AG04449 (cell line): ENCODE results near the gene DUSP23.

Experiments
- CTCF ChIA-PET: fragments of 350-600 bp; formaldehyde crosslinking; extraction: SDS; loops from one replicate; lab custom pipeline; 2021; ENCODE audit warnings: antibody characterized with exemption; lab: Yijun Ruan, JAX
- POLR2A ChIA-PET: fragments of 400-600, 350-600 bp; formaldehyde crosslinking; extraction: SDS; loops from one replicate; lab custom pipeline; 2020; ENCODE audit warnings: antibody characterized with exemption, inconsistent platforms; lab: Yijun Ruan, JAX
- DNase-seq: peaks from one replicate; pipeline ENCODE4 v3.0.0-alpha.2; 2010; ENCODE audit warnings: low read depth, low spot score
- H3K4me3 ChIP-seq: 2 replicates; pipeline ENCODE4 v1.5.1; 2011; ENCODE audit warnings: low read depth, mild to moderate bottlenecking, control low read depth, low read length
- TF ChIP-seq, protein P1 (sequence below): IDR thresholded peaks from one replicate; pipeline ENCODE4 v1.5.1; 2011; ENCODE audit warnings: mild to moderate bottlenecking, moderate library complexity, low read length, control low read depth, inconsistent platforms; ENCODE audit not compliant: insufficient read depth; ENCODE audit errors: missing control alignments

DUSP23 gene

DNA sequence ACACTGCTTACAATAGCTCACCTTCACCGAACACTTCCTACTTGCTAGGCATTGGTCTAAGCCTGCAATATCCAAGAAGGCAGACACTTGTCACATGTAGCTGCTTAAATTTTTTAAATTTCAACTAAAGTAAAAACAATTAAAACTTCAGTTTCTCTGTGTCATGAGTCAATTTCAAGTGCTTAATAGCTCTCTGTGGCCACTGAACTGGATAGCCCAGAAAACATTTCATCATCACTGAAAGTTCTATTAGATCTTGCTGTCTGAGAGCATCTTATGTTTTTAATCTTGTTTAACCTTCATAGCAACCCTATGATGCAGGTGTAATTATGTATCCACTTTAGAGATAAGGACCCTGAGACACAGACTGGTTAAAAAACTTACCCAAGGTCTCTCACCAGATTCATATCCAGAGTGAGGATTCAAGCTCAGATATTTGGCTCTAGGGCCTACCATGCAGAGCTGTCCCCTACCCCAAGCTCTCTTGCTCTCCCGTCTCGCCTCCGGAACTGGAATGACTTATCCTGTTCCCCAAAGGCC, 18.8 kb downstream of the DUSP23 start:
- H3K4me3 ChIP-seq = no peak overlapping the region
- POLR2A ChIA-PET = interaction anchor here (0.5 to 0.9 kb wide), 3 partner anchors 70 to 91 kb away, joined by 3 read pairs; no protein-coding TSS in a partner anchor
- no peak for DNase-seq
- CTCF ChIA-PET = interaction anchor here (0.6 to 19.7 kb wide), 41 partner anchors 9 to 666 kb away, joined by 3 to 1007 read pairs (median 8); partner anchors contain the start of genes CFAP45, DUSP23, SLAMF8 and SLAMF9
- TF ChIP-seq, protein P1, sequence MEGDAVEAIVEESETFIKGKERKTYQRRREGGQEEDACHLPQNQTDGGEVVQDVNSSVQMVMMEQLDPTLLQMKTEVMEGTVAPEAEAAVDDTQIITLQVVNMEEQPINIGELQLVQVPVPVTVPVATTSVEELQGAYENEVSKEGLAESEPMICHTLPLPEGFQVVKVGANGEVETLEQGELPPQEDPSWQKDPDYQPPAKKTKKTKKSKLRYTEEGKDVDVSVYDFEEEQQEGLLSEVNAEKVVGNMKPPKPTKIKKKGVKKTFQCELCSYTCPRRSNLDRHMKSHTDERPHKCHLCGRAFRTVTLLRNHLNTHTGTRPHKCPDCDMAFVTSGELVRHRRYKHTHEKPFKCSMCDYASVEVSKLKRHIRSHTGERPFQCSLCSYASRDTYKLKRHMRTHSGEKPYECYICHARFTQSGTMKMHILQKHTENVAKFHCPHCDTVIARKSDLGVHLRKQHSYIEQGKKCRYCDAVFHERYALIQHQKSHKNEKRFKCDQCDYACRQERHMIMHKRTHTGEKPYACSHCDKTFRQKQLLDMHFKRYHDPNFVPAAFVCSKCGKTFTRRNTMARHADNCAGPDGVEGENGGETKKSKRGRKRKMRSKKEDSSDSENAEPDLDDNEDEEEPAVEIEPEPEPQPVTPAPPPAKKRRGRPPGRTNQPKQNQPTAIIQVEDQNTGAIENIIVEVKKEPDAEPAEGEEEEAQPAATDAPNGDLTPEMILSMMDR = no peak

DNA sequence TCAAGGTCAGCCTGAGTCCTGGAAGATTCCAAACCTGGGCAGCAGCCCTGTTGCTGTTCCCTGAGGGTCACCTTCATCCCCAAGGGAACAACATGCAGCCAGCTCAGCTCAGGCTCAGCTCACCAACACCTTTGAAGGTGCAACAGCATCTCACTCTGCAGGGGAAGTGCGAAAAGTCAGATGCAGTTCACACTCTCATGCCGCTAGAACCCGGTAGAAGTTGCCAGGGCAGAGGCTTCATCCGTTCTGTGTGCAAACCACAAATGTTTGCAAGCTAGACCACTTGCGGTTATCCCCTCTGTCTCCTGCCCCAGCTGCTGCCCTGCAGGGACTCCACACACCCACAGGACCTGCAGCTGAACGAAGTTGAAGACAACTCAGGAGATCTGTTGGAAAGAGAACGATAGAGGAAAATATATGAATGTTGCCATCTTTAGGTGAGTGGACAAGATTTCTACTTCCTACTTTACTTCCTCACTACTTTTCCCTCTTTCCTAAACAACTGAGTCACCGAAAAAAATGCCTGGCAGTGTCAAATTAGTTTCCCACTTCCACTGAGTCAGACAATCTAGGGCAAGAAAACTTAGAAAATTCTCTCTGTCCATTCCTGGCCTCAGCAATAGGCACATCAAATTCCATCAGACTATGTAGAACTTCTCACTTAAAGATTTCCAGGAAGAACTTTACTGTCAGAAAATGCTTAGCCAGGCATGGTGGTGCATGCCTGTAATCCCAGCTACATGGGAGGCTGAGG, 19.6 kb downstream of the DUSP23 start:
- DNase-seq = no peak
- TF ChIP-seq, protein P1 = no peak
- no peak overlapping the region for H3K4me3 ChIP-seq
- POLR2A ChIA-PET = no interaction called here
- CTCF ChIA-PET = interaction anchor here (1.4 to 19.7 kb wide), 21 partner anchors 8 to 667 kb away, joined by 3 to 1007 read pairs (median 22); partner anchors contain the start of genes CFAP45, DUSP23 and SLAMF8

DNA sequence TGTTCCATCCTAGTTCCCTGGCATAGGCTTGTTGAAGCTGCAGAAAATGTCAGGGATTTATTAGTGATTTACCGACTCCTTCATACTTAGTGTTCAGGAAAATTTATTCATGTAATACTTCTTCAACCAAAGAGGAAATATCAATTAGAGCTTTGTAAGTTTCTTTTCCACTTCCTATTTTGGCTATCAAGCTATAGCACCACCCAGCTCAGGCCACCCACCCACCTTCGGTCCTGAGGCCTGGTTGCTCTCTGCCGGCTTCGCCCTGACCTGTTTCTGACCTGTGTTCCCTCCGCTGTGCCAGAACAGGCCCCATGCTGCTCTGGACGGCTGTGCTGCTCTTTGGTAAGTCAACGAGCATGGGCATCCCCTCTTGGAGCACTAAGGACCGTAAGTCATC, 21.3 kb downstream of the DUSP23 start, which contains the start of gene FCRL6:
Gene FCRL6 (plus strand): TSS at position 250 of the 400 bp plus-strand sequence. CDS start 65 bp downstream, at position 315.
- no peak within 1 kb of the TSS for H3K4me3 ChIP-seq
- TF ChIP-seq, protein P1 = no peak
- CTCF ChIA-PET = interaction anchor here (0.8 to 19.7 kb wide), 9 partner anchors 9 to 205 kb away, joined by 3 to 1007 read pairs (median 7); partner anchors contain the start of genes DUSP23 and SLAMF8
- POLR2A ChIA-PET = no interaction called here
- DNase-seq = no peak

DNA sequence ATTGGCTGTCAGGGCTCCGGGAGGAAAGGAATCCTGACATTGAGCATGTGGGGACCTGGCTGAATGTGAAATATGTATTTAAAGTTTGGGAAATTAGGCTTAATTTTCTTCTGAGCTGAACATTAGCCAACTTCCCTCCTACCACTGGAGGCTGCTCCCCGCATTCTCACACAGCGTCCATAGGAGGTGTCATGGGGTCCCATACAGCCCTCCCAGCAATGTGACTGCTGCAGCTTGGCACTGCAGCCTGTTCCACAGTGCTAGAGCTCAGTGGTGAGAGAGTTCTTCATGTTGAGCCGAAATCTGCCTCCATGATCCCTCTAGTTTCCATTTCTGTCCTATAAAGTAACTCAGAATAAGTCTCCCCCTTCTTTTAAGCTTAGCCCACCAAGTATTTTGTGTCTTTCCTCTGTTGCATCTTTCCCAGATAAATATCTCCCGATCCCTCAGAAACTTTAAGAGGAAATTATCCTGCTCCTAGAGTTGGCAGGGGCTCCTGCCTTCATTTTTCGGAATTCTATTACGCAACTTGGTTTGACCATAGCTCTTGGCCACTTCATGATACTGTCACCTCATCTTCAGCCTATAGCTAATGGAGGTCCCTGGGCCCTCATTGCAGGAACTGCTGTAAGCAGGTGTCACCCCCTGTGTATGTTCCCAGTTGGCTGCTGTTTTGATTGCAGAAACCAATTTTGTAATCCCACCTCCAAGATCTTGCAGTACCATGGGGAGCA, 23.4 kb downstream of the DUSP23 start:
- CTCF ChIA-PET = interaction anchor here (1.3 to 19.7 kb wide), 4 partner anchors 13 to 203 kb away, joined by 5 to 1007 read pairs (median 192); partner anchors contain the start of gene SLAMF8
- POLR2A ChIA-PET = no interaction called here
- TF ChIP-seq, protein P1 = no peak
- no peak overlapping the region for H3K4me3 ChIP-seq
- no peak for DNase-seq

DNA sequence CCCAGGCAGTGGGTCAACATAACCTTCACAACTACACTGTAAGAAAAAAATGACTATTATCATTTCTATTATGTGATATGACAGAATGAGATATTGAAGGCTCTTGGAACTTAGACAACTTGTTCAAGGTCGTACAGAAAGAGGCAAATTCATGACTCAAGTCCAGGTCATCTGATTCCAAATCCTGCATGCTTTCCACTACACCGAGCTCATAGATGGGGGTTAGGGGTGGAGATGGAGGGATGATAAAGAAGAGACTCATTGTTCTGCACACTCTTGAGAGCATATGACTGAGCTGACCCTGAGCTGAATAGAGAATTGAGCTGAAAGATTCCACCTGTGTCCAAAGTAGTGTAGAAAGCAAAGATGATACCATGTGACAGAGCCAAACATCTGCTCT, 24.2 kb downstream of the DUSP23 start:
- ChIA-PET CTCF (interaction anchor here (1.3 to 19.7 kb wide), 4 partner anchors 12 to 202 kb away, joined by 5 to 1007 read pairs (median 192); partner anchors contain the start of gene SLAMF8), POLR2A (no interaction called here)
- H3K4me3 ChIP-seq = no peak overlapping the region
- TF ChIP-seq, protein P1 = no peak
- no peak for DNase-seq
